Gastroesophageal sphincter (tissue), 3 donors: Measurements from ENCODE around the gene SEMA6B.

Source experiments
- EP300 ChIP-seq: sonication (generic); formaldehyde crosslinking; IDR thresholded peaks from one replicate; pipeline ENCODE4 v1.6.1; 2017; ENCODE audit warnings: antibody characterized with exemption, mild to moderate bottlenecking
- POLR2A ChIP-seq, 2 donors: fragments of 450-650 bp; IDR thresholded peaks; one replicate each; pipeline ENCODE4 v1.6.1; 2017; ENCODE audit warnings: antibody characterized with exemption in 2 of 2, mild to moderate bottlenecking in 2 of 2, moderate library complexity in 1 of 2
- POLR2AphosphoS5 ChIP-seq: sonication (generic); formaldehyde crosslinking; IDR thresholded peaks from one replicate; pipeline ENCODE4 v1.6.1; 2017; ENCODE audit warnings: antibody characterized with exemption
- TF ChIP-seq, protein P1 (sequence below), 4 experiments: fragments of 200-600 bp in 2 of 4; fragments of 450-650 bp in 2 of 4; sonication (generic) in 1 of 4; IDR thresholded peaks; one replicate each; pipeline ENCODE4 v1.5.1; 2017 to 2019; ENCODE audit warnings: antibody characterized with exemption in 4 of 4, mild to moderate bottlenecking in 2 of 4, moderate library complexity in 2 of 4

GRCh38 chr19:4503825-4504170 is 55.7 kb downstream of the SEMA6B start:
- TF ChIP-seq, protein P1, sequence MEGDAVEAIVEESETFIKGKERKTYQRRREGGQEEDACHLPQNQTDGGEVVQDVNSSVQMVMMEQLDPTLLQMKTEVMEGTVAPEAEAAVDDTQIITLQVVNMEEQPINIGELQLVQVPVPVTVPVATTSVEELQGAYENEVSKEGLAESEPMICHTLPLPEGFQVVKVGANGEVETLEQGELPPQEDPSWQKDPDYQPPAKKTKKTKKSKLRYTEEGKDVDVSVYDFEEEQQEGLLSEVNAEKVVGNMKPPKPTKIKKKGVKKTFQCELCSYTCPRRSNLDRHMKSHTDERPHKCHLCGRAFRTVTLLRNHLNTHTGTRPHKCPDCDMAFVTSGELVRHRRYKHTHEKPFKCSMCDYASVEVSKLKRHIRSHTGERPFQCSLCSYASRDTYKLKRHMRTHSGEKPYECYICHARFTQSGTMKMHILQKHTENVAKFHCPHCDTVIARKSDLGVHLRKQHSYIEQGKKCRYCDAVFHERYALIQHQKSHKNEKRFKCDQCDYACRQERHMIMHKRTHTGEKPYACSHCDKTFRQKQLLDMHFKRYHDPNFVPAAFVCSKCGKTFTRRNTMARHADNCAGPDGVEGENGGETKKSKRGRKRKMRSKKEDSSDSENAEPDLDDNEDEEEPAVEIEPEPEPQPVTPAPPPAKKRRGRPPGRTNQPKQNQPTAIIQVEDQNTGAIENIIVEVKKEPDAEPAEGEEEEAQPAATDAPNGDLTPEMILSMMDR (IDR thresholded peaks at IDR 0.05) = no peak
- no peak for TF ChIP-seq POLR2A (IDR thresholded peaks at IDR 0.05)
- TF ChIP-seq POLR2AphosphoS5 = no peak
- no peak for TF ChIP-seq EP300
